Measurements from ENCODE around the gene FLOT1.
A peak's percentile ranks its signal among the peaks of the same experiment; 100 is the strongest.
"Not testable (repeated sequence)": the region's sequence is repeated elsewhere in the genome, so short reads cannot be mapped to it uniquely, and the experiment has no call there.

FLOT1 gene

DNA sequence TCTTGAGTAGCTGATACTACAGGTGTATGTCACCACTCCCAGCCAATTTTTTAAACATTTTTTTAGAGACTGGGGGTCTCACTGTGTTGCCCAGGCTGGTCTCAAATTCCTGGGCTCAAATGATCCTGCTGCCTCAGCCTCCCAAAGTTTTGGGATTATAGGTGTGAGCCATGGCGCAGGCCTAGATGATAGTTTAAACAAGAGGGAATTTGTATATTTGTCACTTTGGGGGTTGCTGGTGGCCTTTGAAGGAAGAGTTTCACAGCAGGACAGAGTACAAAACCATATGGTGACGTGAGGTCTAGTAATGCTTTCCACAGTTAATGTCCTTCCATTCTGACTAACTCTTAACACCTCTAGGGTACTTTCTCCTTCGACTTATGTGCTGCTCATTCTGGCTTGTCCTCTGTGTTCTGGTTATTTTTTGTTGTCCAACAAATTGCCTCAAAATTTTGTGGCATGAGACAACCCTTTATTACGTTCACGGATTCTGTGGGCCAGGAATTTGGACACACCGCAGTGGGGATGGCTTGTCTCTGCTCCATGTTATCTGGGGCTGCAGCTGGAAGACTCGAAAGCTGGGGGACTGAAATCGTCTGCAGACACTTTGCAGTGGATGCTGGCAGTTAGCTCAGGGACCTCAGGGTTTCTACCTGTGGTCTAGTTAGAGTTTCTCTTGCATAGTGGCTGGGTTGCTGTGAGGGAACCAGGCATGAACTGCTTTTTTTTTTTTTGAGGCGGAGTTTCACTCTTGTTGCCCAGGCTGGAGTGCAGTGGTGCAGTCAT is 24.9 kb upstream of the FLOT1 start:
- no peak for DNase-seq (ENCODE audit: low read depth)

DNA sequence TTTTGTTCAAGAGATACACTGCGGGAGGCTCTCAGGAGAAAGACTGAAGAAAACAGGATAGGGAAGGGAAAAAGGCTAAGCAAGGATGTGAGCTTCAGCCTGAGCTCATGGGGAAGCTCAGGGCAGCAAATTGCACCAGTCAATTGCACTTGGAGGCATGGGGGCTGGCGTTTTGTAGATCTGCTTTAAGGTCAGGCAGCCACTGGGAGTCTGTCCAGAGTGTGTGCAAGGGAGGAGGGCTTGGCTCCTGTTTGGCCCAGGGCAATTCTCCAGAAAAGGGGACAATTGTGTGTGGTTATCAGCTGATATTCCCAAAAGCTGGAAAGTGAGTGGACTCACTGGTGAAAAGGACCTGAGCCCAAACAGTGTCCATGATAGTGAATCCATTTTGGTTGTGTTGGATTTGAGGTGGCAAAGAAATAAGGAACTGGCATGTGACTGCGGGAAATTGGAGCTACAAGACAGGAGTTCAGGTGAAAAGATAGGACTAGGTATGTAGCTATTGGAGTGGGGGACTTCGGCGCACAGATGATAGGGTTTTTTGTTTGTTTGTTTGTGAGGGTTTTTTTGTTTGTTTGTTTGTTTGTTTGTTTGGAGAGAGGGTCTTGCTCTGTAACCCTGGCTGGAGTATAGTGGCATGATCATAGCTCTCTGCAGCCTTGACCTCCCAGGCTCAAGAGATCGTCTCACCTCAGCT is 24.1 kb upstream of the FLOT1 start:
- DNase-seq (ENCODE audit: low read depth), result no peak

DNA sequence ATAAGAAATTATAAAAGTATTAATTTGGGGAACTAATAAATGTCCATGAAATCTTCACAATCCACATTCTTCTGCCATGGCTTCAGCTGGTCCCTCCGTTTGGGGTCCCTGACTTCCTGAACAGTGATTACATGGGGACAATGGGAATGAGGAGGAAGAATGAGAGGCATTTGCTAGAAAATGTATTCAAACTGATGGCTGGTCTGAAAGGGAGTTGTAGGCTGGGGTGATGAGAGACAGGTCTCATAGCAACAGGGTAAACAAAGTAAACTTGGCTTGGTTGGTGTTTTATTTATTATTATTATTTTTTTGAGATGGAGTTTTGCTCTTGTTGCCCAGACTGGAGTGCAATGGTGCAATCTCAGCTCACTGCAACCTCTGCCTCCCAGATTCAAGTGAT is 23.0 kb upstream of the FLOT1 start:
- DNase-seq (ENCODE audit: low read depth), result not testable (repeated sequence)

DNA sequence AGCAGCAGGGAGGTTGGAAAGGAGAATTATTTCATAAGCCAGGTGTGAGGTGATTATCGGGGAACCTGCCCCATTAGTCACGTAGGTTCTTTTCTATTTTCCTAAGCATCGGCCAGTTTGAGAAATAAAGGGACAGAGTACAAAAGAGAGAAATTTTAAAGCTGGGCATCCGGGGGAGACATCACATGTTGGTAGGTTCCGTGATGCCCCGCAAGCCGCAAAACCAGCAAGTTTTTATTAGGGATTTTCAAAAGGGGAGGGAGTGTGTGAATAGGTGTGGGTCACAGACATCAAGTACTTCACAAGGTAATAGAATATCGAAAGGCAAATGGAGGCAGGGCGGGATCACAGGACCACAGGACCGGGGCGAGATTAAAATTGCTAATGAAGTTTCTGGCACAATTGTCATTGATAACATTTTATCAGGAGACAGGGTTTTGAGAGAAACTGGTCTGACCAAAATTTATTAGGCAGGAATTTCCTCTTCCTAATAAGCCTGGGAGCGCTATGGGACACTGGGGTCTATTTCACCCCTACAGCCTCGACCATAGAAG is 22.1 kb upstream of the FLOT1 start:
- not testable (repeated sequence) for DNase-seq (ENCODE audit: low read depth)

DNA sequence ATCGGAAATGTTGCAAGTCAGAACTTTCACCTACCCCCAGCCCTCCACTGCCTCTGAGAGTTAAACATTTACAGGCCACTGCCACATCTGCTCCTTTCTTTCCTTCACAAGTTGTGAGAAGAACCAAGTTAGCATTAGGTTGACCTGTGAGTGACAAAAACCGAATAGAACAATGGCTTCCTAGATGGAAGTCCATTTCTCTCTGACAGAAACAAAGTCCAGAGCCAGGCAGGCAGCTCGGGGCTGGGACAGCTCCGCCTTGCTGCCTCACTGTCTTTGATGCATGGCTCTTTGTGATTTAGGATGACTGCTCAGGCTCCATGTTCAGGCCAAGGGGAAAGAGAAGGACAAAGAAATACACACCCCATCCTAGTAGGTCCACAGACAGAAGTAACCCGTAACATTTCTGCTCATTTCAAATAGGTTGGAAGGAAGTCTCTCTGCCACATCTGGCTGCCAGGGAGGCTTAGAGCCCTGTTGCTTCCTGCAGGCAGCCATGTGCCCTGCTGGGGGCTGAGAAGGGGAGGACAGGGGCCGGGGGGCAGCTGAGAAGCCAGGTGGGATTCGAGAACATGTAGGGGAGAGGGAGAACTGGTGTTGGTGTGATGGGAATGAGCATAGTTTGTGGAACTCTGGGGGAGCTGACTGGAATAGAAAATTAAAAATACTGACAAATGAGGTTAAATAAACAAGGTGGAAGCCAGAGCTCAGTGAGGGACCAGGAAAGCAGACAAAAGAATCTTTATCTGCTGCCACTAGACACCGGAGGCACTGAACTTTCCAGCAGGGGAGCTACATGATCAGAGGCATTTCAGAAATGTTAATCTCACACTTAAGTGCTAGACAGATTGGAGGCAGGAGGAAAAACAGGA is 21.4 kb upstream of the FLOT1 start:
- peak; percentile 45 for DNase-seq (ENCODE audit: low read depth)

DNA sequence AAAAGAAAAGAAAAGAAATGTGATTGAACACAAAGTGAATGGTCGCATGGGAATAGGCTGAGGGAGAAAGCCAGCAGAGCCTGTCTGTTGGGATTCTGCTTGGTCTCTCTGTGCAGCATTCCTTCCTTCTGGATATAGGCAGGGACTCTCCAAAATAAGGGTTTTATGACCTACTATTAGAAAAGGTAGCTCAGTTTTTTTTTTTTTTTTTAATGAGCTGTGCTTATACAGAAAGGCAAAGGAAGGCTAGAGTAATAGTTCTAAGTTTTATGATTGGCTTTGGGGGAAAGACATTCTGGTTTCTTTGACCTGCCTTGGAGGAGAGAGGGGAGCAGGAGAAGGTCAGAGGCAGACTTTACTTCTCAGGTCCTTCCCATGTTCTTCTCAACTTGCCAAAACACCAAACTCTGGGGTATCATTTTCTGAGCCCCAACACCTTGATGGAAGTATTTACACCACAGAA is 20.7 kb upstream of the FLOT1 start:
- no peak for DNase-seq (ENCODE audit: low read depth)

DNA sequence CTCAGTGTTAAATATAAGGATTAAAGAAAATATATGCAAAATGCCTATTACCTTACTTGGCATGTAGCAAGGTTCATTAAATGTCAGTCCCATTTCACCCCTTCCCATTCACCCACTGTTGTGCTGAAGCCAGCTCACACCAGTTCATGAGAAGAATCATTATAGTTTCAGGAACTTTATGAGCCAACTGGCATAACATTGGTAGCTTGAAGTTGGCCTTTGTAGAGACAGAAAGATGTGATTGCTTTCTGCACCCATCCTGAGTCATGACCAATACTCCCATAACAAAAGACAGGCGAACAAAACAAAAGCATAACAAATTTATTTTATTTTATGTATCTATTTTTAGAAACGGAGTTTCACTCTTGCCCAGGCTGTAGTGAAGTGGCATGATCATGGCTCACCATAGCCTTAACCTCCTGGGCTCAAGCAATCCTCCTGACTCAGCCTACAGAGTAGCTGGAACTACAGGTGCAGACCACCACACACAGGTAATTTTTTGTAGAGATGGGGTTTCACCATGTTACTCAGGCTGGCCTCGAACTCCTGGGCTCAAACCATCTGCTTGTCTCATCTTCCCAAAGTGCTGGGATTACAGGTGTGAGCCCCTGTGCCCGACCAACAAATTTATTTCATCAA is 19.4 kb upstream of the FLOT1 start:
- DNase-seq (ENCODE audit: low read depth), result no peak

DNA sequence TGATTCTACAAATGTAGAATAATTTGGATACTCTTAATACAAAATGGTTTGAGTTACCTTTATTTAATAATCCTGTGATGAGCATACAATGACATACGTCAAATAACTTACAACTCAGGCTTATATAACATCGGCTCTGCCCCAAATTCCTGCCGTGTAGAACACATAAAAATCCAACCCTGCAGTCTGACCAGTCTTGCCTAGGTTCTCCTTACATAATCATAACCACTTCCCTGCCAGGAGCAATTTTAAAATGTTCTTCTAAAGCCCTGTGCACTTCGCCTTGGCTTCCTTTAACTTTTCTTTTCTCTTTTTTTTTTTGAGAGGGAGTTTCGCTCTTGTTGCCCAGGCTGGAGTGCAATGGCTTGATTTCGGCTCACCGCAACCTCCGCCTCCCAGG is 18.1 kb upstream of the FLOT1 start:
- no peak for DNase-seq (ENCODE audit: low read depth)

DNA sequence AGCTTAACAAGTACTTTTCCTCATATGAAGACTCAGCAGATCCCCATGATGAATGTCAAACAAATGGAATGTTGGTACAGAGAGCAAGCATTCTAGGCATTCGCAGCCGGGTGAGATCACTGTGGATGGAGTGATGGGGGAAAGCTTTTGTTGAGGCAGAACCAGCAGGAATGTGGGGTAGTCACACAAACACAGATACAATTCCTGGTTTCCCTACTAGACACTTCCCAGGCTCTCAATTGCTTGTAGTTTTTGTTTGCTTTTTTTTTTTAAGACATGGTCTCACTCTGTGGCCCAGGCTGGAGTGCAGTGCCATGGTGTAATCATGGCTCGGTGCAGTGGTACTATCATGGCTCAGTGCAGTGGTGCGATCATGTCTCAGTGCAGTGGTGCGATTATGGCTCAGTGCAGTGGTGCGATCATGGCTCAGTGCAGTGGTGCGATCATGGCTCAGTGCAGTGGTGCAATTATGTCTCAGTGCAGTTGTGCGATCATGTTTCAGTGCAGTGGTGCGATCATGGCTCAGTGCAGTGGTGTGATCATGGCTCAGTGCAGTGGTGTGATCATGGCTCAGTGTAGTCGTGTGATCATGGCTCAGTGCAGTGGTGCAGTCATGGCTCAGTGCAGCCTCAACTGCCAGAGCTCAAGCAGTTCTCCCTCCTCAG is 17.2 kb upstream of the FLOT1 start:
- DNase-seq (ENCODE audit: low read depth), result peak; percentile 98

DNA sequence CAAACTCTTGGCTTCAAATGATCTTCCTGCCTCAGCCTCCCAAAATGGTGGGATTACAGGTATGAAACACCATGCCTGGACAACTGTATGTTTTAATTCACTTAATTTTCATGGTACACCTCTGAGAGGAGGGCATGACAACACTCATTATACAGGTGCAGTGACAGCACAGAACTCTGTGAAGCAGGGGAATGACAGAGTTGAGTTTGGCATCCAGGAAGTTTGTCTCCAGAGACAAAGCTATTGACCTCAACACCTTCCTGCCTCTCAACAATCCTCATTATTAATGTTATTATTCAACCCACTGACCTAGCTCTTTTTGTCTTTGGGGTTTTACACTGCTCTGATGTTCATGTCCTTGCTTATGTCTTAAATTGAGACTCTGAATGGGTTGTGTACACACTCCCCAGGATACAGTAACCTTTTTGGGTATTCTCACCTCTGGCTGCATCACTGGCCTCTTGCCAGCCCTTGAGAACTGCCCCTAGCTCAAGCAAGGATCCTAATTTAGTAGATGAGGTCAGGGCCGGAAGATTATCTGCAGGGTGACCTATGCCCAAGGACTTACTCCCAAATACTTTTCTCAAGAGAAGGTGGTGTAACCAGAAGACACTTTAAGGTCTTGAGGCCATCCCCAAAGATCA is 14.9 kb upstream of the FLOT1 start:
- no peak for DNase-seq (ENCODE audit: low read depth)

DNA sequence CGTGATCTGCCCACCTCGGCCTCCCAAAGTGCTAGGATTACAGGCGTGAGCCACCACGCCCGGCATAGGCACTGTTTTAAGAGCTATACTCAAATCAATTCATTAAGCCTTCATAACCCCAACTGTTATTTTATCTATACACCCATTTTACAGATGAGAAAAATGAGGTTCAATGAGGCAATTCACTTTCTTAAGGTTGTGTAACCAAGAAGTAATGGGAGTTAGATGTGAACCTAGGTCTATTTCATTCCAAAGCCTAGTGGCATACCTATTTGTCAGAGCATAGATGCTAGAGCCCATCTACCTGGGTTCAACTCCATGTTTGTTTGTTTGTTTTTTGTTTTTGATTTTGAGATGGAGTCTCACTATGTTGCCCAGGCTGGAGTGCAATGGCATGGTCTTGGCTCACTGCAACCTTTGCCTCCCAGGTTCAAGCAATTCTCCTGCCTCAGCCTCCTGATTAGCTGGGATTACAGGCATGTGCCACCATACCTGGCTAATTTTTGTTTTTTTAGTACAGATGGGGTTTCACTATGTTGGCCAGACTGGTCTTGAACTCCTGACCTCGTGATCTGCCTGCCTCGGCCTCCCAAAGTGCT is 14.0 kb upstream of the FLOT1 start:
- DNase-seq (ENCODE audit: low read depth), result not testable (repeated sequence)

DNA sequence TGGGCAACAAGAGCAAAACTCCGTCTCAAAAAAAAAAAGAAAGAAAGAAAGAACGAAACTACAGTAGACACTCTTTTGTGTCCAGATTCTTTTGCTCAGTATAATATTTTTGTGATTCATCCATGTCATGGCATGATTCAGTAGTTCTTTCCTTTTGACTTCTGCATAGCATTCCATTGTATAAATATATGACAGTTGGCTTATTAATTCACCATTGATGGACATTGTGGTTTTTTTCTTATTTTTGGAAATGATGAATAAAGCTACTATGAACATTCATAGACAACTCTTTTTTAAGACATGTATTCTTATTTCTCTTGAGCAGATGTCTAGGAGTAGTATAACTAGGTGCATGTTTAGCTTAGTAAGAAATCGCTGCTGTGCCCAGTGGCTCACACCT is 12.1 kb upstream of the FLOT1 start:
- DNase-seq (ENCODE audit: low read depth), result peak; percentile 92

DNA sequence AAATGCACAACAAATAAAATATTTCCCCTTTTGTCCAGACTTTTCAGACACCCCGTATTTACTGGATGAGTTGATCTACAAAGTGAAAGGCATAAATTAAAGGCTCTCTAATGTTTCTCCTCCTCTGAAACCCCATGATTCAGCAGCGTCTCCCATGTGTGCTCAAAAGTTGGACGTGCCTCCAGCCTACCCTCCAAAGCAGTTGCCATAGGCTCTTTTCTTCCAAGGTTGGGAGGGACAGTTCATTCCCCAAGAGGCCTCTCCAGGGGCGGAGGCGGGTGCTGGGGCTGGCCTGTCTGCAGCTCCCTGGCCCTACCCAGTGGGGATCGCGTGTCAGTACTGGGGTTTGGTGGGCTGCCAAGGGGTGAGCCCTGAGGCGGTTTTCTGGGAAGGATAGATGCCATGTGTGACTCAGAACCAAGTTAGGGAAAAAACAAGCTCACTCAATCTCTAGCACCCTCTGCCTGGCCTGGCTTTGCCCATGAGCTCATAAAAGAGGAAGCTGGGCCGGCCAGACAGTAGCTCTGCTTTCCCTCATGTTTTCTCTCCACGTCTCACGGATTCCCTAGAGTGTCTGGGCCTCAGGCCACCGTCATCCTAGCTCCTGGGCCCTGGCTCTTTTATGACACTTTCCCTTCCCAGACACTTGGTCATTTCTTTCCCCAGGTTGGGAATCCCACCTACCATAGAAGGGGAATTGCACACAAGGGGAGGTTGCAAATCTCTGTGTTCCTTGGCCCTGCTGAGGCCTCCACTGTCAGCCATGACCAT is 9.9 kb upstream of the FLOT1 start:
- peak; percentile 100 for DNase-seq (ENCODE audit: low read depth)

DNA sequence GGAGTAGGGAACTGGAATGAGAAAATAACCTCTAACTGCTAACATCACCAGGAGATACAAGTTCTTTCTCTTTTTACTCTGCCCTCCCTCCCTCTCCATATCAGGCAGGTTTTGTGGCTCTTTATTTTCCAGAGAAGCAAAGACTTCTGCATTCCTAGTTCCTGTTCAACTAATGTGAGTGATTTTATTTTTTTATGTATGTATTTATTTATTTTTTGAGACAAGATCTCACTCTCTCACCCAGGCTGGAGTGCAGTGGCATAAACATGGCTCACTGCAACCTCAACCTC is 7.8 kb upstream of the FLOT1 start:
- no peak for DNase-seq (ENCODE audit: low read depth)

DNA sequence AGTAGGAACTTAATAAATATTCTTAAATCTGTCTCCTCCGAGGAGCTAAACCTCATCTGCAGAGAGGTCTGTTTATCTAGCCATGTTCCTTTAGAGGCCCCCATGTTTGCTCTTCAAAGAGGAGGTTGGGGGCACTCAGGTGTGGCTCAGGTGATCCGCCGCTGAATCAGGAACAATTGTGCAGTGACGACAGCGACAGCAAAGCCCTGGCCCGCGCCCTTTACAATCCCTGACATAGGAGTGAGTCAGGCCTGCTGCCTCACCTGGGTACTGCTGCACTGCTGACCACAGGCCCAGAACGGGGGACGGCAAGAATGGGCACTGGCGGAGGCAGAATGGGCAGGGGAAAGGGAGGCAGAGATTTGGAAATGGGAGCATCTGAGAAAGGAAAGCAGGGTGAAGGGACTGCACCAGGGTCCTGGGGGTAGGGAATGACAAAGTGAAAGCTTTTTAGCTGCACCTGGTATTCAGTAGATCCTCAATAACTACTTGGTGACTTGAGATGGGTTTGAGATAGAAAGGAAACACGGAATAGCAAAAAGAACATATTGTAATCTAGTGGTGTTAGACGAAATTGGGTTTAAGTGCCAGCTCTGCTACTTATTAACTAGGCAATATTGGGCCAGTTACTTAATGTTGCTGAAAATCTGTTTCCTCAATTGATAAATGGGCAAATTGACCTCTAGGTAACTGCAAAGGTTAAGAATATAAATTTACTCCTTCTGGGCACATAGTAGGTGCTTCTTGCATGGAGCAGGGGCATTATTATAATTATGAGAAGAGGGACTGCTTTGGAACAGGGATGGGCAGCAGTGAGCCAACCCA is 7.3 kb upstream of the FLOT1 start:
- peak; percentile 45 for DNase-seq (ENCODE audit: low read depth)

DNA sequence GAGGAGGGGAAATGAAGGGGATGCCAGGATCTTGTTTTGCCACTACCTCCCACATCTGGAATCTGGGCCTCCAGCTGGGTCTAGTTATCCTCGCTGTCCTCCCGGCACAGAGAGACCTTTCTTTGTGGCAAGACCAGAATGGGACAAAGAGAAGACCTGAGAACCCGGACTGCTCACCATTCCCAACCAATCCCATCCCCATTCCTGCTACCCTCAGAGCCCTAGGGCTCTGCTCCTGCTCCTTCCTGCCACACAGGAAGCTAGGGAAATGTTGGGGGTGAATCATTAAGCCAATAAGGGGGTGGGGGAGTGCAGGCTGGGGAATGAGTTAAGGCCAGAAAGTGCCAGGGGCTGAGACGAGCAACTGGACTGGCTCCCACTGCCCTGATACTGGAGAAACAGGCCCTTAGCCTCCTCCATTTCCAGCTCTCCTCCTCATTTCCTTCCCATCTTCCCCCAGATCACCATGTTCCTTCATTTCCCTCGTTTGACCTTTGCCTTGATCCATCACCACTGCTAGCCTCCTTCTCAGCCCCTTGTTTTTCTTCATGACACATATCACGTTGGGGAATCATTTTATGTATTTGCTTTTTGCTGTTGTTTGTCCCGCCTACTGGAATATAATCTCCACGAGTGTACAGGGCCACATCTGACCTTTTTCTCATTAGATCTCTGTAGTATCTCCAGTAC is 6.5 kb upstream of the FLOT1 start:
- DNase-seq (ENCODE audit: low read depth), result peak; percentile 86

DNA sequence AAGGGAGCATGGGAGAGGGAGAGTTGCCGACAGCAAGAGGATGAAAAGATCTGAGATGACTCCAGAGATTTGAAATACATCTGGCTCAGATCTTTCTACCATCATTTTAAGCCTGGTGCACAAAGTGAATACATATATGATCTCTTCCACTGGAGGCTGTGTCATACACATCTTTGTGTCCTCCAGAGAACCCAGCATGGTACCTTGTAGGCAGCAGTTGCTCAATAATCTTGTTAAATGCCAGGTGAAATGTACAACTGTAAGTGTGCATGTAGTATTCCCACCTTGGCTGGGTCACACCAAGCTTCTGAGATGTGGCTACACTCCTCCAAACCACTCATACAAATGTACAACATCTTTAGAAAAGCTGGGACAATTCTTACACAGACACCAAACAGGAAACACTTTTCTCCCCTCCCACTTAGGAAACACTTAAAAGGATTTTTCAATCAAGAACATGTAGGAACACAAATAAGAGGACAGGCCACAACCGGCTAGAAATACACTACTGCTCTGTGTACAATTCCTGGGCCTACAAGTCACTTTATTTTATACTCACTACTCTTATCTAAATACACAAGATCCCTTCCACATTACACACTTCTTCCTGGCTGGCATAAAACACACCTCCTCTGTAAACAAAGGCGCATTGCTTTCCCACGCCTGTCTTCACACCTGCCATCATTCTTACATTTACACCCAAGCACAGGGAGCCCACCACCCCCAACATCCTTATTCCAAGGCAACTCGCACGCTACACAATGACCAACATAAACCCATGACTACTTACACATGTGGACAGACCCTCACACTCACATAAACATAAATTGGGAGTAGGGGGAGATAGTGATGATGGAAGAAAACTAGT is 5.6 kb upstream of the FLOT1 start:
- no peak for DNase-seq (ENCODE audit: low read depth)
